ENCODE measurements around the gene WDR76.

- TF ChIP-seq EP300 (conservative IDR thresholded peaks at IDR 0.05; ENCODE audit: poor library complexity, severe bottlenecking) (no peak), EZH2 (IDR thresholded peaks at IDR 0.05; ENCODE audit: borderline replicate concordance, insufficient read depth, low read length, poor library complexity, severe bottlenecking) (no peak), SMC3 (conservative IDR thresholded peaks at IDR 0.05; ENCODE audit: poor library complexity) (no peak), REST (IDR thresholded peaks at IDR 0.05; ENCODE audit: borderline replicate concordance) (no peak), MXI1 (conservative IDR thresholded peaks at IDR 0.05; ENCODE audit: poor library complexity, severe bottlenecking) (no peak)
- TF ChIP-seq, protein P1, sequence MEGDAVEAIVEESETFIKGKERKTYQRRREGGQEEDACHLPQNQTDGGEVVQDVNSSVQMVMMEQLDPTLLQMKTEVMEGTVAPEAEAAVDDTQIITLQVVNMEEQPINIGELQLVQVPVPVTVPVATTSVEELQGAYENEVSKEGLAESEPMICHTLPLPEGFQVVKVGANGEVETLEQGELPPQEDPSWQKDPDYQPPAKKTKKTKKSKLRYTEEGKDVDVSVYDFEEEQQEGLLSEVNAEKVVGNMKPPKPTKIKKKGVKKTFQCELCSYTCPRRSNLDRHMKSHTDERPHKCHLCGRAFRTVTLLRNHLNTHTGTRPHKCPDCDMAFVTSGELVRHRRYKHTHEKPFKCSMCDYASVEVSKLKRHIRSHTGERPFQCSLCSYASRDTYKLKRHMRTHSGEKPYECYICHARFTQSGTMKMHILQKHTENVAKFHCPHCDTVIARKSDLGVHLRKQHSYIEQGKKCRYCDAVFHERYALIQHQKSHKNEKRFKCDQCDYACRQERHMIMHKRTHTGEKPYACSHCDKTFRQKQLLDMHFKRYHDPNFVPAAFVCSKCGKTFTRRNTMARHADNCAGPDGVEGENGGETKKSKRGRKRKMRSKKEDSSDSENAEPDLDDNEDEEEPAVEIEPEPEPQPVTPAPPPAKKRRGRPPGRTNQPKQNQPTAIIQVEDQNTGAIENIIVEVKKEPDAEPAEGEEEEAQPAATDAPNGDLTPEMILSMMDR (IDR thresholded peaks at IDR 0.05; ENCODE audit: poor library complexity, severe bottlenecking): no peak
Observed at GRCh38 chr15:43908516-43909050, 81.8 kb downstream of the WDR76 start.

Data from neural cell (in vitro differentiated cells).